Right atrium auricular region (tissue), 2 donors: ENCODE measurements around the gene PARP11. TPM values are rescaled to one million over a fixed set of nuclear protein-coding genes. Genes with fewer than 3 reads are reported as not detected.

Source experiments
- DNase-seq: peaks from one replicate; pipeline ENCODE4 v3.0.0-alpha.2; 2019; ENCODE audit warnings: low spot score
- H3K27ac ChIP-seq, 2 donors: fragments of 200-600 bp; sonication (generic); 1 replicate in 1 of 2; 2 replicates in 1 of 2; pipeline ENCODE4 v1.5.1; 2016 to 2019
- H3K27me3 ChIP-seq, 2 donors: fragments of 200-600 bp; sonication (generic); one replicate each; pipeline versions ENCODE4 v1.5.1 to v1.6.0; 2017 to 2019
- H3K36me3 ChIP-seq: fragments of 200-600 bp; sonication (generic); one replicate; pipeline ENCODE4 v1.5.1; 2016
- H3K4me1 ChIP-seq, 2 donors: fragments of 200-600 bp; sonication (generic); one replicate each; pipeline versions ENCODE4 v1.5.1 to v1.6.0; 2017 to 2019
- H3K4me3 ChIP-seq, 2 donors: fragments of 200-600 bp; sonication (generic); 1 replicate in 1 of 2; 2 replicates in 1 of 2; pipeline ENCODE4 v1.5.1; 2017 to 2019; ENCODE audit warnings: mild to moderate bottlenecking in 1 of 2, moderate library complexity in 1 of 2
- H3K9me3 ChIP-seq, 2 donors: fragments of 200-600 bp; sonication (generic); one replicate each; pipeline ENCODE4 v1.5.1; 2019
- total RNA-seq, 2 donors: library from RNA; depleted of rRNA; stranded (reverse); fragments of >200 nt; gene quantifications; one replicate each; pipeline ENCODE4 v1.1.0, GENCODE V29; 2016
- TF ChIP-seq, protein P1 (sequence below), 2 donors: fragments of 200-600 bp; sonication (generic); IDR thresholded peaks; one replicate each; pipeline ENCODE4 v1.5.1; 2019; ENCODE audit warnings: antibody characterized with exemption in 2 of 2

The PARP11 gene
- total RNA-seq, 2 donors from 2014 or later, result 2.6 to 2.9 TPM

DNA sequence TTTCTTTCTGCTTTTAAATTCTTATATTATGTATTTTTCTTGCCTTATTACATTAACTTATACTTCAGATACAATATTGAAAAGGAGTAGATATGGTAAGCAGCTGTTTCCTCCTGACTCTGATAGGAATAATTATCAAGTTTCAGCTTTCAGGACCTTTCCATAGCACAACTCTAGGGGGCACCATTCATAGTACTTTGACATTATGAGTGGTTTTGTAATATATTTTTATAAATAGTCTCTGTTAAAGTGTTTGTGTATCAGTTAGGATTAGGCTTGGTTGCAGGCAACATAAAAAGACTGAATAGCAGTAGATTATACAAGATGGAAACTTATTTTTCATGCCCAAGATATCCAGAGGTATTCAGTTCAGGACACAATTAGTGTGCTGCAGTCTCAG lies 27.9 kb upstream of the PARP11 start:
- Histone ChIP-seq H3K4me3 (no peak overlapping the region), H3K4me1 (no peaks in the 10 kb centered on the region), H3K9me3 (peaks cover 0 to 7% of the 10 kb centered on the region in 2 donors), H3K36me3 (no peaks in the 10 kb centered on the region), H3K27ac (no peak overlapping the region), H3K27me3 (no peaks in the 10 kb centered on the region)
- no peak for DNase-seq
- TF ChIP-seq, protein P1, sequence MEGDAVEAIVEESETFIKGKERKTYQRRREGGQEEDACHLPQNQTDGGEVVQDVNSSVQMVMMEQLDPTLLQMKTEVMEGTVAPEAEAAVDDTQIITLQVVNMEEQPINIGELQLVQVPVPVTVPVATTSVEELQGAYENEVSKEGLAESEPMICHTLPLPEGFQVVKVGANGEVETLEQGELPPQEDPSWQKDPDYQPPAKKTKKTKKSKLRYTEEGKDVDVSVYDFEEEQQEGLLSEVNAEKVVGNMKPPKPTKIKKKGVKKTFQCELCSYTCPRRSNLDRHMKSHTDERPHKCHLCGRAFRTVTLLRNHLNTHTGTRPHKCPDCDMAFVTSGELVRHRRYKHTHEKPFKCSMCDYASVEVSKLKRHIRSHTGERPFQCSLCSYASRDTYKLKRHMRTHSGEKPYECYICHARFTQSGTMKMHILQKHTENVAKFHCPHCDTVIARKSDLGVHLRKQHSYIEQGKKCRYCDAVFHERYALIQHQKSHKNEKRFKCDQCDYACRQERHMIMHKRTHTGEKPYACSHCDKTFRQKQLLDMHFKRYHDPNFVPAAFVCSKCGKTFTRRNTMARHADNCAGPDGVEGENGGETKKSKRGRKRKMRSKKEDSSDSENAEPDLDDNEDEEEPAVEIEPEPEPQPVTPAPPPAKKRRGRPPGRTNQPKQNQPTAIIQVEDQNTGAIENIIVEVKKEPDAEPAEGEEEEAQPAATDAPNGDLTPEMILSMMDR (IDR thresholded peaks at IDR 0.05), result no peak

DNA sequence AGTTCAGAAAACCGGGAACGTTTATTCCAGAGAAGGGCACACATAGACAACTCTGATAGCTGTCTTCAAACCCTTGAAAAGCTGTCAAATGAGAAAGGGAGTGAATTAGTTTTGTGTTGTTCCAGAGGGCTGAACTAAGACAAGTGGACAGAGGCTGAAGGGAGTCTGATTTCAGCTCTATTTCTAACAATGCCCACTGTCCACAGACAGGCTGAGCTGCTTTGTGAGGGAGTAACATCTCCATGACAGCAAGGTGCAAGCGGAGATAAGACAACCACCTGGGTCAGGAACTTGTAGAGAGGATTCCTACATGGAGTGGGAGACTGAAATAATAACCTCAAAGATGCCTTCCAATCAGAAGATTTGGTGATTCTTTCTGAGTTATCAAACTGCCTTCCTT lies 25.6 kb upstream of the PARP11 start:
- H3K27me3 ChIP-seq, result no peaks in the 10 kb centered on the region
- no peak overlapping the region for H3K27ac ChIP-seq
- H3K36me3 ChIP-seq, result no peaks in the 10 kb centered on the region
- peaks cover 0 to 7% of the 10 kb centered on the region in 2 donors for H3K9me3 ChIP-seq
- DNase-seq, result no peak
- TF ChIP-seq, protein P1 (IDR thresholded peaks at IDR 0.05), result no peak
- no peak overlapping the region for H3K4me3 ChIP-seq
- no peaks in the 10 kb centered on the region for H3K4me1 ChIP-seq

DNA sequence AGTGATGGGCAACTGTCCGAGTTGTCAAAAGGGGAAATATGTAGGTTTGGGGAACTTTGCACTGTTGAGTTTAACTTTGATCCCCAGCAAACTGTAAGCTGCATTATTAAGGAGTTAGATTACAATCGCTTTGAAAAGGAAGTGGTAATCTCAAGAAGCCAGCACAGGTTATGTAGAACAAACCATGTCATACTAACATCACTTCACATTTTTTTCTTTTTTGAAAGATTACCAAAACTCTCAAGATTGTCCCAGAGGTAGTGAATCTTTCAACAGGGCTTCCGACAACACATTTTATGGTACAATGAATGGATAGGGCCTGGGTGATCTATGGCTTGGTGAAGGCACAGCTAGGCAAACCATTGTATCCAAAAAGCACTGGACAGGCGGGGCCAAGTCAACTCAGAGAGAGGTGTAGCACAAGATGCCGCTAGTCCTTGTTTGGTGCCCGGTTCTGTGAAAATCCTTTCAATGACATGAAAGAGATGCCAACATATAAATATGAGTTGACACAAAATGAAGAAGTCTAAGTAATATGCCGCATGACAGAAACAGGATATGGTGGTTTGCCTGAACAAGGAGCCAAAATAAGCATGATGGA lies 24.3 kb upstream of the PARP11 start:
- no peaks in the 10 kb centered on the region for H3K27me3 ChIP-seq
- H3K36me3 ChIP-seq, result no peaks in the 10 kb centered on the region
- H3K4me1 ChIP-seq, result no peaks in the 10 kb centered on the region
- H3K27ac ChIP-seq, result no peak overlapping the region
- TF ChIP-seq, protein P1 (IDR thresholded peaks at IDR 0.05), result no peak
- H3K9me3 ChIP-seq, result peaks cover 0 to 2% of the 10 kb centered on the region in 2 donors
- DNase-seq, result no peak
- no peak overlapping the region for H3K4me3 ChIP-seq

DNA sequence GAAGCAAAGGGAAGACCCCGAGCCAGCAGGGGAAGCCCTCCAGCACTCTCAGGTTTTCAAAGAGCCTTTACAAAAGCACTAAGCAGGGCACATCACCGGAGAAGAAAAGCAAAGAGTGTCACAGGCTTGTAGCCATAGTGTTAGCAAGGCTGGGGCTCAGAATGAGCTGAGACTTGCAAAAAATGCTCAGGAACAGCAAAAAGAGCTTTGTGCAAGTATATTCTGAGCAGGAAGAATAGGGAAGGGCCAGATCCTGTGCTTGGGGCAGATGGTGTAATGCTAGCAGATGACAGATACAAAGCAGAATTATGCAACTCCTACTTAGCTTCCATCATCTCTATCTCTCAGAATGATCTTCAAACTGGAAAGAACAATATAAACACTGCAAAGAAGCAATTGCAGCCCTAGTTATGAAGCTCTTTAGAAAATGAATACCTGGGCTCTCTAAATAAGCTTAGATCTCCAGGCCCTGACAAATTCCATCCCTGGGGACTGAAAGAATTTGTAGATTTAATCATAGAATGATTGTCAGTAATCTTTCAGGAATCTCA lies 23.7 kb upstream of the PARP11 start:
- no peaks in the 10 kb centered on the region for H3K4me1 ChIP-seq
- no peak overlapping the region for H3K27ac ChIP-seq
- H3K4me3 ChIP-seq, result no peak overlapping the region
- no peaks in the 10 kb centered on the region for H3K36me3 ChIP-seq
- TF ChIP-seq, protein P1 (IDR thresholded peaks at IDR 0.05), result no peak
- H3K27me3 ChIP-seq, result no peaks in the 10 kb centered on the region
- H3K9me3 ChIP-seq, result no peaks in the 10 kb centered on the region
- no peak for DNase-seq

DNA sequence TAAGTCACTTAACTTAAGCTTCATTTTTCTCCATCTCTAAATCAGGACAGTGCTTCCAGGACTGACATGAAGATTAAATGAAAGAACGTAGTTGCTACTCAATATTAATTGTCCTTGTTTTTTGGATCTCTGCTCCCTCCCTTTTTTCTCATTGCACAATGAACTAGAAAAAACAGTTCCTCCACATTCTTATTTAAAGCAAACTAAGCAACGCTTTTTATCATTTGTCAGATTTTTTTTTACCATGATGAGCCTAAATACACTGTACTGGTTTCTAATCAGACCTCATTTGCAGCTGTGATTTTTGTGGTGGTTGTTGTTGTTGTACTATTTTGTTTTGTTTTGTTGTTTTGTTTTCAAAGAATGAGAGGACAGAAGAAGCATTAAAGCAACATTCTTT lies 23.2 kb upstream of the PARP11 start:
- H3K4me3 ChIP-seq, result no peak overlapping the region
- TF ChIP-seq, protein P1 (IDR thresholded peaks at IDR 0.05), result no peak
- no peaks in the 10 kb centered on the region for H3K9me3 ChIP-seq
- no peak for DNase-seq
- no peaks in the 10 kb centered on the region for H3K4me1 ChIP-seq
- no peaks in the 10 kb centered on the region for H3K27me3 ChIP-seq
- H3K36me3 ChIP-seq, result no peaks in the 10 kb centered on the region
- no peak overlapping the region for H3K27ac ChIP-seq

DNA sequence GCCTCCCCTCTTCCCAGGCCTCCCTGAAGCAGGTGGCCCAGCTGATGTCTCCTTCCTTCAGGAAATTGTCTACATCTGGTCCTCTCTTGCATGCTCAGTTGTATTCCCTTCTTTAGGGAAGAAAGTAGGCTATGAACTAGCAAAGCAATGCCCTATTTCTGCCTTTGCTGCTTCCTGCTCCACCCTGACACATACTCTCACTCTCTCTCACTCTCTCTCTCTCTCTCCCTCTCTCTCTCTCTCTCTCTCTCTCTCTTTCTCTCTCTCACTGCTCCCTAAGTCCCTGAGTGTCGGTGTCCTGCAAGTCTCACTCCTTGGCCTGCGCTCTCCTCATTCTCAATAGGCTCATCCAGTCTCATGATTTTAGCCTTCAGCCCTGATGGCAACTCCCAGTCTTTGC lies 19.4 kb upstream of the PARP11 start:
- H3K9me3 ChIP-seq, result no peaks in the 10 kb centered on the region
- H3K4me1 ChIP-seq, result no peaks in the 10 kb centered on the region
- DNase-seq, result no peak
- H3K36me3 ChIP-seq, result no peaks in the 10 kb centered on the region
- no peak overlapping the region for H3K27ac ChIP-seq
- H3K4me3 ChIP-seq, result no peak overlapping the region
- TF ChIP-seq, protein P1 (IDR thresholded peaks at IDR 0.05), result no peak
- H3K27me3 ChIP-seq, result no peaks in the 10 kb centered on the region
